ENCODE results near the gene MYRFL.
A peak's percentile ranks its signal among the peaks of the same experiment; 100 is the strongest.
"Not testable (repeated sequence)": the region's sequence is repeated elsewhere in the genome, so short reads cannot be mapped to it uniquely, and the experiment has no call there.

MYRFL gene

DNA sequence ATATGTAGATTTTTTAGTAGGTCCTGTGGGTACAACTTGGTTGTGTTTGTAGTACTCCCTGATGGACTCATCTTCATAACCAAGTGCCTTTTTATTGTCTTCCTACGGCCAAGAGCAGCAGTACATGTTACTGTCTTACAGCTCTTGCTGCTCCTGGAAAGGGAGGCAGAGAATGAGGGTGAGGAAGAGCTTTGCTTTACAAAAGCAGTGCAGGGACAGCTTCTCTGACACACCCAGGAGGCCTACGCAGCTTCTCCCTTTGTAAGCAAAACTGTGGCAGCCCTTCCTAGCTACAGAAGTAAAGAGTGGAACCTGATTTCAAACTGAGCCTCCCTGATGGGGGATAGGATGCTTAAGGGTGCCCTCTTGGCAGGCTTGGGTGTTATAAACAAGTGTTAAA is 18.6 kb downstream of the MYRFL start:
- DNase-seq (ENCODE audit: low read depth in 2 of 2): no peak

DNA sequence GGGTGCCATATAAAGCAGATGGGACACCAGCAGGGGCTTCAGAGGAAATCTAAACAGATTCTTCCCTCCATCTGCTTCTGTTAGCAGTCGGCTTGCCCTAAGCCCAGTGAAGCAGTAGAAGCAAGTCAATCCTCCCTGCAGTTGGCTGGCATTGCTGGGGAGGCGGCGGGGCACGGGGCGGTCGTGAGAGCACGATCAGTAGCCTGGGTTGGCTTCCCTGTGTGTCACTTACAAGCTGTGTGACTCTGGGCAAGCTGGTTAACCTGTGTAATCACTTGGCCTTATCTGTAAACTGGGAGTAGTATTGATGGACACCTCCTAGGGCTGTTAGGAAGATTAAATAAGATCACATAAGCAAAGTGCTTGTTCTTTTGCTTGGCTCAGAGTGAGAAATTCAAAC is 19.4 kb downstream of the MYRFL start:
- DNase-seq (ENCODE audit: low read depth in 2 of 2): no peak

DNA sequence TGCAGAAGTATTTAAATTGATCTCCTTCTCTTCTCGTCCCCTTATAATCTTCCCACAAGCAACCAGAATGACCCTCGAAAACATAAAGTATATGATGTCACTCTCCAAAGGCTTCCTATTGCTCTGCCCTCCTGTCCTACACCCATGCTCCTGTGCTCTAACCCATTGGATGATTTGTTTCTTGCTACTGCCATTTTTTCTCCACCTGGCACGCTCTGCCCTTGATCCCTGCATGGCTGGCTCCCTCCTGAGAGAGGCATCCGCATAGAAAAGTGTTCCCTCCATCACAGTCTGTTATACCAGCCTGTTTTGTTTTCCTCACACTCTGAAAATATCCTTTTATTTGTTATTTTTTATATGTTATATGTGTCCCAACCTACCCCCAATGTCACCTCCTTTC is 19.8 kb downstream of the MYRFL start:
- DNase-seq (ENCODE audit: low read depth in 2 of 2): no peak

DNA sequence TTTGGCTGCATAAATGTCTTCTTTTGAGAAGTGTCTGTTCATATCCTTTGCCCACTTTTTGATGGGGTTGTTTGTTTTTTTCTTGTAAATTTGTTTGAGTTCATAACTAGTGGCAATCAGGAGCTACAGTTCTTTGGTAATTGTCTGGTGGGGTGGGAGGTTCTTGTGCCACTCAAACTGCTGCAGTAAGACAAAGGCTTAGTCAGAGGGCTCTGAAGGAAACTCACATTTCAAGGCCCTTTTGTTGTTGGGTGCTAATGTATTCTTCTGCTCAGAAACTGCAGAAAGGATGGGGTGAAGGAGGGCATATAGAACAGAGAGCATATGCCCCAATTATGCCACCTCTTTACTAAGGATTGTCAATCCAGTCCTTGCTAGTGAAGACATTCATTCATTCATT is 21.9 kb downstream of the MYRFL start:
- no peak for DNase-seq (ENCODE audit: low read depth in 2 of 2)

DNA sequence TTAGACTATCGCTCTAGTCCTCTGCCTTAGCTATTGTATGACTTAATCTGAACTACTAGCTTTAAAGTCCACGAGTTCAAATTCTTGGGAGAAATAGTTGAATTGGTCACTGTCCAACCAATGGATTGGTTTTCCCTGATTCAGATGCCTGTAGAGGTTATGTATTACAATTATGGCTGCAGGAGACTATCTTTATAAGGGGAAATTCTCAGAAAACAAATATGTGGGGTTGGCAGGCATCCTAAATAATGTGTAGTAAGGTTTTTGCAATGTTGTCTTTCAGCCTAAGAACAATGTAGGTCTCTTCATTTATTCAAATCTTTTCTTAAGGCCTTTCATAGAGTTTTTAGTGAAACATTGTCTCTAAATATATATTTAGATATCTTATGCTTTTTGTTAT is 26.9 kb downstream of the MYRFL start:
- DNase-seq (ENCODE audit: low read depth in 2 of 2): no peak

DNA sequence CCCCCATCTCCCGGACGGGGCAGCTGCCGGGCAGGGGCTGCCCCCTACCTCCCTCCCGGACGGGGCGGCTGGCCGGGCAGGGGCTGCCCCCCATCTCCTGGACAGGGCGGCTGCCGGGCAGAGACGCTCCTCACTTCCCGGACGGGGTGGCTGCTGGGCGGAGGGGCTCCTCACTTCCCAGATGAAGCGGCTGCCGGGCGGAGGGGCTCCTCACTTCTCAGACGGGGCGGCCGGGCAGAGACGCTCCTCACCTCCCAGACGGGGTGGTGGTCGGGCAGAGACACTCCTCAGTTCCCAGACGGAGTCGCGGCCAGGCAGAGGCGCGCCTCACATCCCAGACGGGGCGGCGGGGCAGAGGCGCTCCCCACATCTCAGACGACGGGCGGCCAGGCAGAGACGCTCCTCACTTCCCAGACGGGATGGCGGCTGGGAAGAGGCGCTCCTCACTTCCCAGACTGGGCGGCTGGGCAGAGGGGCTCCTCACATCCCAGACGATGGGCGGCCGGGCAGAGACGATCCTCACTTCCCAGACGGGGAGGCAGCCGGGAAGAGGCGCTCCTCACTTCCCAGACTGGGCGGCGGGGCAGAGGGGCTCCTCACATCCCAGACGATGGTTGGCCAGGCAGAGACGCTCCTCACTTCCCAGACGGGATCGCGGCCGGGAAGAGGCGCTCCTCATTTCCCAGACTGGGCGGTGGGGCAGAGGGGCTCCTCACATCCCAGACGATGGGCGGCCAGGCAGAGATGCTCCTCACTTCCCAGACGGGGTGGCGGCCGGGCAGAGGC is 28.3 kb downstream of the MYRFL start:
- not testable (repeated sequence) for DNase-seq (ENCODE audit: low read depth in 2 of 2)

DNA sequence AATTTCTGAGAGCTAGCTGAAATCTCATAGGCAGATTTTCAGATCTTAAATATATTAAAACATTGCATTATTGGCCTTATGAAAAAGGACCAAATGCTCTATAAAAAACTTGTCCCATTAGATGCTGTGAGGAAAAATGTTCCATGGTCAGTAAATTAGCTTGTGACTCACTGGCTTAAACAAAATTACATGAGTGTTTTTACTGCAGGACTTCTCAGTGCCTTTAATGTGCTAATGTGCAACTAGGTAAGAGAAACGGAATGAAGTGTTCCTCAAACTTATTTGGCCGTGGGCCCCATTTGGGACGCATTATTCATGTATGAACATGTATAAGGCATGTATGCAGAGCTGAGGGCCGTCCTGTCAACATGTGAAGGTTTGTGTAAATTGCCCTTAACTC is 41.7 kb downstream of the MYRFL start:
- DNase-seq (ENCODE audit: low read depth in 2 of 2): no peak

DNA sequence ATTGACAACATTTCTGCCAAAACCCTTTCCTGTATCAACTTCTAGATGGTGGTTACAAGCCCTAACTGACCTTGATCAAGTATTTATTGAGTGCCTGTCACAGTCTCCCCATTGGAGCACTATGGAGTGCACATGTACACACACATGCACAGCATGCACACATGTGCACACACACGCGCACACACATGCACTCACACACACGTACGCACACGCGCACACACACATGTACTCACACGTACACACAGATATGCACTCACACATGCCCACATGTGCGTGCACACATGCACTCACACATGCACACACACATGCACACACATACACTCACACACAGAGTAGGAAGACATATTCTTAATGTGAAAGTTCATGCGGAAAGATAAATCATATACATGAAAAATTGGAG is 43.7 kb downstream of the MYRFL start:
- no peak for DNase-seq (ENCODE audit: low read depth in 2 of 2)

DNA sequence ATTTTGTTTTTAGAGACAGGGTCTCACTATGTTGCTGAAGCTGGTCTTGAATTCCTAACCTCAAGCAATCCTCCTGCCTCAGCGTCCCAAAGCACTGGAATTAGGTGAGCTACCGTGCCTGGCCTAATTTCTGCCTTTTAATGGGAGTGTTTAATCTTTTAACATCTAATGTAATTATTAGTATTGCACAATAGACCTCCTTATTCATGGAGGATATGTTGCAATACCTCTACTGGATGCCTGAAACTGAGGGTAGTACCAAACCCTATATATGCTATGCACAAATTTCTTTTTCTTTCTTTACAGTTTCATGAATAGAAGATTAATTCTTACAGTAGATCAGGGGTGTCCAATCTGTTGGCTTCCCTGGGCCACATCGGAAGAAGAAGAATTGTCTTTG is 47.8 kb downstream of the MYRFL start:
- no peak for DNase-seq (ENCODE audit: low read depth in 2 of 2)

DNA sequence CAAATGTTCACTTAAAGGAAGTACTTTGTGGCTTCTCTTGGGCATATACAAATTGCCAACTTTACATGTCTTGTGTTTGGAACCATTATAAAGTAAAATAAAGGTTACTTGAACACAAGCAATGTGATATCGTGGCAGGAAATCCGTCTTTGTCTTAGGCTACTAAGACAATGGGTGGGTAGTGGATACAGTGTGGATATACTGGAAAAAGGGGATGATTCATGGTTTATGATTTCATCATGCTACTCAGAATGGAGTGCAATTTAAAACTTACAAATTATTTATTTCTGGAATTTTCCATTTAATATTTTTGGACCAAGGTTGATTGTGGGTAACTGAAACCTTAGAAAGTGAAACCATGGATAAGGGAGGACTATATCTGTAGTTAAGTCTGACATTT is 48.4 kb downstream of the MYRFL start:
- no peak for DNase-seq (ENCODE audit: low read depth in 2 of 2)

DNA sequence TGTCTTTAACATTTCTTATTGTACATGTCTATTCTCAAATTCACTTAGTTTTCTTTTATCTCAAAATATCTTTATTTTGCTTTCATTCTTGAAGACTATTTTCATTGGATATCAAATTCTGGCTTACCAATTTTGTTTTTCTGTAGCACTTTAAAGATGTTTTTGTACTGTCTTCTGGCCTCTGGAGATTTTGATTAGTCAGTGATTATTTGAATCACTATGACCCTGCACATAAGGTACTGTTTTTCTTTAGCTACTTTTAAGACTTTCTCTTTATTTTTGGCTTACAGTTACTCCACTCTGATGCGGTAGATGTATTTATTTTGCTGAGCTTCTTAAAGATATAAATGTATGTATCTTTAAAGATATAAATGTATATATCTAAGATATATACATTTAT is 49.6 kb downstream of the MYRFL start:
- no peak for DNase-seq (ENCODE audit: low read depth in 2 of 2)

DNA sequence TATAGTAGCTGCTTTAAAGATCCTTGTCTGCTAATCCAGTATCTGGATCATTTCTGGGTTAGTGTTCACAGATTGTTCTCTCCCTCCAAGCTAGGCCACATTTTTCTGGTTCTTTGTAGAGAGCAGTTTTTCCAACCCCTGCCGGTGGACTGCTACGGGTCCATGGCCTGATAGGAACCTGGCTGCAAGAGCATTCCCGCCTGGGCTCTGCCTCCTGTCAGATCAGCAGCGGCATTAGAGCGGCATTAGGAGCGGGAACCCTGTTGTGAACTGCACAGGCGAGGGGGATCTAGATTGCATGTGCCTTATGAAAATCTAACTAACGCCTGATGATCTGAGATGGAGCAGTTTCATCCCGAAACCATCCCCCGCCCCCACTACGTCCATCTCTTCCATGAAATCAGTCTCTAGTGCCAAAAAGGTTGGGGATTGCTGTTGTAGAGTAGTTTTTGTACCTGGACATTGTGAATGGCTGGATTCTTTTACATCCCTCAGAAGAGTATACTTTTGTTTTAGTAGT is 50.4 kb downstream of the MYRFL start:
- no peak for DNase-seq (ENCODE audit: low read depth in 2 of 2)

DNA sequence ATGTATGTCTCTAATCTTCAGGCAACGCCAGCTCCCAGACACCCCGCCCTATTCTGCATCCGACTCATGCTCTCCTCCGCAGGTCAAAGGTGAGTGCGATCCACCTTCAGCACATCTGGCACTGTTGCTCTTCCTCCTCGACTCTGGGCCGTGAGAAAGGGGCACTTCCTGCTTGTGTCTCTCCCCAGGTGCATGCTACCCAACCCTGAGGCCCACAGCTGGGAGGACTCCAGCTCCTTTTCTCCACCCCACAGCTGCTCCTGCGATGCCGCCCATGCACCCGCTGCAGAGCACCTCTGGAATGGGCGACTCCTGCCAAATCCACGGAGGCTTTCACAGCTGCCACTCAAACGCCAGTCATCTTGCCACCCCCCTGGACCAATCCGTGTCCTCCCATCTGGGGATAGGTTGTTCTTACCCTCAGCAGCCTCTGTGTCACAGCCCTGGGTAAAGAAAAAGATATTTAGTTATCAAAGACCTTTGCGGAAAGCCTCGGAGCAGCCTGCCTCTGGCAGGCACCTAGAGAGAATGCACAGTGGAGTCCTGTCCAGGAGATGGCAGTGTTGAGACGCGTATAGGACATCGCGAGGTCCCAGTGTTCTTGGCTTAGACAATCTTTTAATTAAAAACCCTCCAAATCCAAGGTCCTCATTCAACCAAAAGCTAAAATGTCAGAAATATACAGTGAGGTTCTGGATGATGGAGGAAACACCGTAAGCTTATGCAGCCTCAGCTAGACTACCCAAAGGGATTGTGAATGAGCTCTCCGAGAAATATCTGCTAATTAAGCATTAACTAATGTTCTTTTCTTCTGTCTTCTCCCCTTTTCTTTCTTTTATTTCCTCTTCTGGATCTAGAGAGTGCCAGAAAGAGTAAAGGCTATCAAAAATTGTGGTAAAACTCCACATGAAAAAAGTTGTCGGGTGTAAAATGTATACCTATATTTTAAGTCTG is 54.3 kb downstream of the MYRFL start:
- peak; percentile 25 to 34 for DNase-seq (ENCODE audit: low read depth in 2 of 2)

DNA sequence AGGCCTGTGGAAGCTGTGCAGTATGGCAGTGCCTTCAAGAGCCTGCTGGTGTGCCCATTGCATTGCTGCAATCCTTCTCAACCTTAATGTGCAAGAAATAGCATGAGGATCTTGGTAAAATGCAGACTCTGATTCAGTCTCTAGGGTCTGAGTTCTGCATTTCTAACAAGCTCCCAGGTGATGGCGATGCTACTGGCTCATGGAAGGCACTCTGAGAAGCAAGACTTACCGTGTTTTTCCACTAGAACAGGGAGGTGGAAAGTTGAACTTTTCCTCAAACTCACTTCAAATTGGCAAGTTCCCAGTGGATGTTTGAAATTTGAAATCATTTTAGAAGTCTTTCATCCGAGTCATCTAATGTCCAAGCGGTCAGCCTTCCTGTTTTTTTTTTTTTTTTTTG is 55.5 kb downstream of the MYRFL start:
- DNase-seq (ENCODE audit: low read depth in 2 of 2): no peak

DNA sequence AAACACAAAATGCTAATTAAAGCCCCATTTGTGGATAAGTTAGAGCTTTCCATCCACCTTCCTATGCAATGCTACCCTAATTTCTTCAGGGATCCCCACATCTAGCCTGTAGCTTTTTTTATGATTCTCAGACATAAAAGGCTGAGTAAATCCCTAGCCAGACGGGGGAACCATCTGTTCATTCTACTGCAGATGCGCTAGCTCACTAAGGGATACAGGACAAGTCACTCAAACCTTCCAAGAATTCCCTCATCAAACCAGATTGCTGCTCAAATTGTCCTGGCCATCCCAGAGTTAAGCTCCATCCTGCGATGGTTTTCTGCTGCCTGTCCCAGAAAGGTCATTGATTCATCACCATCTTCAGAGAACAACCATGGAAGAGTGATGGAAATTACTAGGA is 56.7 kb downstream of the MYRFL start:
- no peak for DNase-seq (ENCODE audit: low read depth in 2 of 2)

DNA sequence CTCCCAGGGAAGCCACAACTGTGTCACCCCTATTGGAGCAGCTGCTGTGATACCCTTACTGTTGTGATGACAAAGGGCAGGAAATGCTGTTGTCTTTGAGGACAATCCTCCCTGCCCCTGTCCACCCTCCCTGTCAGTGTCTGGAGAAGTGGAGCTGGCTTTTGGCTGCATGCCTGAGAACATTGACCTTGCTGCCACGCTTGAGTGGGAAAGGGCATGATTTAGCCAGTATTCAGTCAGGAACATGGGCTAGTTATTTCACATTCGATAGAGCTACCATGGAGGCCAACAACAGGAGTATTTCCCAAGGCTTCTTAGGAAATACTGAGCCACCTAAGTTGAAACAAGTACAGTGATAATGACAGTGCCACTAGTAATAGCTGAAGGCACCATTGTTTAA is 59.4 kb downstream of the MYRFL start:
- DNase-seq (ENCODE audit: low read depth in 2 of 2): no peak

DNA sequence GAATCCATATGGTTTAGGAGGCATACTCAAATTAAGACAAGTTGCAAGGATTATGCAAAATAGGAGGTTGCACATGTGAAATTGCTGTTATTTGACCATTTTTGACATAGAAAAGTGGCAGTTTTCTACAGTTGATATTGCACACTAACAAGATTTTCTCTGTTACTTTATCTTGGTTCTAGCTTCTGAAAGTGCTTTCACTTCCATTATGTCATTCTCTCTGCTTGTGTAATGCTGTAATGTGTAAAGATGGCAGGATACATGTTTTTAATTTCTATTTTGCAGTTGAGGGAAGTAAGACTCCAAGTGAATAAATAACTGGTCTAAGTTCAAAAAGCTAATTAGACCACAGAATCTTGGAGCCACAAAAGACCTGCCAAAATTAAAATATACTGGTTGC is 60.6 kb downstream of the MYRFL start:
- no peak for DNase-seq (ENCODE audit: low read depth in 2 of 2)

DNA sequence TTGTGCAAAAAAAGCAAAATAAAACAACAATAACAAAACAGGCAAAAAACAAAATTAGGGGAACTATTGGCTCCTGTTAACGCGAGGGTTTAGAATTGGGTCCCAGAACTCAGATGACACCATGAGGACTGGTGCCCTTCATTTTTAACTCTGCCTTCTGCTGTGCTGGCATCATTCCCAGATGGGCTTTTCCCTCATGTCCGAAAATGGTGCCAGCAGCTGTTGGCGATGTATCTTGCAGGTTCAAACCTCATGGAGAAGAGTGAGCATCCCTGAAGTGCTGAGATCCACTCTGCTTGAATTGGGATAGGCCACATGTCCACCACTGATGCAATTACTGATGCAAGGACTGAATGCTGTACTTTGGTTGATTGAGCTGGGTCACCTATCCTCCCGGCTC is 61.1 kb downstream of the MYRFL start:
- no peak for DNase-seq (ENCODE audit: low read depth in 2 of 2)

DNA sequence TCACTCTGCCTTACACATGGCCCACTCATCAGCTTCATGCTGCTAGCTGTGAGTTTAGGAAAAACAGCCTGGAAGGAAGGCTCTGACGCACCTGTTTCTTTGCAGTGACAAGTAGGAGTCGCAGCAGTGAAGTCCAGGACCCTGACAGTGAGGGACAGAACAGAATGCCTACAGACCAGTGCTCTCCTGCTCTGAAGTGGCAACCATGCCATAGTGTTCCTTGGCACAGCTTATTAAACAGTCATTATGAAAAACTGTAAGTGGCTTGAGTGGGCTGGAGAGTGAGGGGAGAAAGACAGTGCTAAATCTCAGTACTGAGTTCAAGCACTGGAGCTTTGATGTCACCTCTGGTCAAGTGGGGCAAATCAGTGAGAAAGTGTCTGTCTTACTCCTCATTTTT is 61.7 kb downstream of the MYRFL start:
- no peak for DNase-seq (ENCODE audit: low read depth in 2 of 2)

DNA sequence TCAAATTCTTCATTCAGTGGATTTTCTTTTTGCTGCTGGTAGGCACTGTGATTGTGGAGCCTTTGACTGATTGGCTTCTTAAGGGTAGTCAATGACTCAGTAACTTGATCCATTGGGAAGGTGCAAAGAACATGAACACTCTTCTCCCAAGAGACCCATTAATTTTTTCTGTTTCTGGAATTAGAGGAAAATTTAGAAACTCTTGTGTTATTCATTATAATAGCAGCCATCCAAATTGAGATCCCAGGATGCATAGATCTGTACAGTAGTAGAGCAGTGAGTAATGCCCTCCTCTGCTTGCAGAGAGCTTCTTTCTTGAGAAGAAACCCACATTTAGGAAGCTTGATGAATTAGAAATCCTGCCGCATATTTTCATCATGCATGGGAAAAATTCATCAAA is 63.9 kb downstream of the MYRFL start:
- no peak for DNase-seq (ENCODE audit: low read depth in 2 of 2)

DNA sequence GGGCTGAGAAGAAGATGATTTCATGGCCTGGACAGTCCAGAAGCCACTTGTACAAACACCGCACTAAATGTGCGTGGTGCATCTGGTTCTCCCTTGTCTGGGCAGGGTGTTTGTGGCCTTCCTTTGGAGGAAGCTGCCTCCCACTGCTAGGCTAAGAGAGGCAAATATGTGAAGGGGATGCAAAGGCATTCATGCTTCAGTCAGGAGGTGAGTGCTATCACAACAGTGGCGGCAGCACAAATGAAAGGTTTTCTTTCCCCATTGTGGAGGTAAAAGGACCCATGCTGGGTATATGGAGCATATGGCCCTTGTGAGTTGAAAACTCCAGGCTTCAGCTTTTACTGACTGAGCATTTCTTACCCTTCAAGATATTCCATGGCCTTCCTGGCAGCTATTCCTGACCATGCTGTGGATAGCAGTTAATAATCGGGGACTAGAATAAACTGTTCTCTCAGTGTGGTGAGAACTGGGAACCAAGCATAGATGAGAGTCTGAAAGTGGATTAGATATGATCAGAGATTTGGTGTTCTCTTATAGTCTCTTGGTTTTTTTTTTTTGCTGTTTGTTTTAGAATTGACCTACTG is 69.9 kb downstream of the MYRFL start:
- DNase-seq (ENCODE audit: low read depth in 2 of 2): no peak

DNA sequence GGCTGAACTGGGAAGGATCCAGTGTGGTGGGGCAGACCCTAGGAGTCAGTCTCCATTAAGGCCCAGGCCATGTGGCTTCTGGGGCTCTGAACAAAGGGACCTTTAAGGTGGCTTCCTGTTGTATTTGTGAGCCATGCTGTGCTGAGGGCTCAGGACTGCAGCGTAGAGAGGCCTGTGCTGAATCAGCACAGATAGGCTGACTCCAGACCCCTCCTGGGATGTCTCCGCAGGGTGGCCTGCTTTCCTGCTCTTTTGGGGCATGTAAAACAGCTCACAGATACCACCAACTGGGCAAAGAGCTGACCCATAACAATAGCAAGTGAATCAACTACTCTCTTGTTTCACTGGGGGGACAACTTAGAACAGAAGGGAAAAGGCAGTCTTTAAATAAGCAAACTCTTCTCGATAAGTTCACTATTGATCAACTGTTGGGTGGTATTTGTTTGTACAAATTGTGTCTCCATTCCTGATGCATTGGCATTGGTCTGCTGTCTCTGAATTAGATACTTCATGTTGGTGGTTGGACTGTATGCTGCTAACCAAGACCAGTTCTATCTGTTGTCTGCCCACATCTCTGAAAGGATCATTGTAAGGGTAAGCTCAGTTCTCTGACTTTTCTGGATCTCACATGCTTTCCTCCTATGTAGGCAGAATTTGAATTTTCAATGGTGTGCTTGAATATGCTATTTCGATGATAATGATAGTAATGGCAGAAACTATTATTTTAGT is 71.8 kb downstream of the MYRFL start:
- no peak for DNase-seq (ENCODE audit: low read depth in 2 of 2)
